Hematopoietic multipotent progenitor cell treated with erythropoietin and hydrocortisone succinate and interleukin-3 and kit ligand, for 17 days (in vitro differentiated cells): ENCODE data around the gene RFNG.

Experiments
- DNase-seq: peaks from one replicate; pipeline ENCODE4 v3.0.0-alpha.2; 2015; ENCODE audit warnings: low spot score

Gene RFNG

GRCh38 chr17:82089723-82090548 lies 38.3 kb upstream of the RFNG start:
- DNase-seq, result no peak

DNA sequence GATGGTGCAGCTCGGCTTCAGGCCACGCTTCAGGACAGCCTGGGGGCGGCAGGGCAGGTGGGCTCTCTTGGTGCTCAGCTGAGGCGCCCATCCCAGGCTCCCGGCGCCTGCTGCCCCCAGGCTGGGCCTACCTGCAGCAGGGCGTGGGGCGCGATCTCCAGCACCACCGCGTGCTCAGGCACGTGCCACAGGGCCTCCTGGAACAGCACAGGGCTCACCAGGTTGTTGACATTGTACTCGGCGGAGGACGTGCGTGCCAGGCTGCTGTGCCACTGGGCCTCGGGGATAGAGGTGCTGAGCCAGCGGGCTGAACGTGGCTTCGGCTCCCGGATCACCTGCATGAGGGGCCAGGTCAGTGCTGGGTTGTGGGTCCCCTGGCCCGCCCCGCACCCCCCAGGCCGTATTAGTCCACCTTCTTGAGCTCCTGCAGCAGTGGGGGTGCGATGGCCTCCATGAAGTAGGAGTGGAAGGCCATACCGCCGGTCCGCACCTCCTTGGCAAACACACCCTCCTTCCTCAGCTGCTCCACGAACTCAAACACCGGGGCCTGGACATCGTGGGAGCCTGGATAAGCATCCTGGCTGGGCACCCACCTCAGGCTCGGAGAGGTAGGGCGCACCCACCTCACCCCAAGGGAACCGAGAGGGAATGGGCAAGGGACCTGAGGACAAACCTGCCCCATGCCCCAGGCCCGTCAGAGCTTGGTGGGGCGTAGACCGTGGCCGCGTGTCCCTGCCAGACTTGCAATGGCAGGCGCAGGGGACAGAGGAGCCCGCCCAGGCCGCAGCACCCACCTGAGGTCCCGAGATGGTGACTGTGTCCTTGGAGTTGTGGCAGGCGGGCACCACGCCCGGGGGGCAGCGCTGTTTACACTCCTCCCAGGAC lies 37.5 kb upstream of the RFNG start:
- DNase-seq, result no peak

DNA sequence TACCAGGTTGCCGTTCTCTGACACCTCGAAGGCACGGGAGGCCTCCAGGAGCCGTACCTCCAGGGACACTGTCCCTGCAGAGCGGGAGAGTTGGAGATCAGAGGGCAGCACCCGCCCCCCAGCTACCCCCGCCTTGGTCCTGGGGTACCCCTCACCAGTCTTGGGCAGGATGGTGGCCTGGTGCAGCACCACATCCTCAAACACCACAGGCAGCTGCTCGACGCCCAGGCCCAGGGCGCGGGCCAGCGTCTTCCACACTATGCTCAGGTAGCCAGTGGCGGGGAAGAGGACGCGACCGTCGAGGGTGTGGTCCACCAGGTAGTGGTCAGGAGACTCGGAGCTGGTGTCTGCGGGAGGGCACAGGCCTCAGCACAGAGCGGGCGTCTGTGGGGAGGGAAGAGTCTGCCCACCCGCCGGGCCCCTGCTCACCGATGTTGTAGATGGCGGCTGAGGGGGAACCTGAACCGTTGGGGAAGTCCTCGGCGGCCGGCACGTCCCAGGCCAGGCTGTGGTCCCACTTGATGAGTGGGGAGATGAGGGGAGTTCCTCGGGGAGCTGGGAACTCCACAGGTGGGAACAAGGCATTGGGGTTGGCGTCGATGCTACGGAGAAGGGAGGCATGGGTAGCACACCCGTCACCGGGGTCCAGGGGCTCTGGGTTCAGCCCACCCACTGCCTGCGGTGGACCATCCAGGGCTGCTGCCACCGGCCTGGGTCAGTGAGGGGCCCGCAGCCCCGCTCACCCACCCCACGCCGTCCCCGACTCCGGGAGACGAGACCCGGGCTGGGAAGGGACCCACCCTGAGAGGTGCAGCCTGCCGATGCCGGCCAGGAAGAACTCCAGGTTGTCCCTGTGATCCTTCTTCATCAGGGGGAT lies 36.6 kb upstream of the RFNG start:
- no peak for DNase-seq

DNA sequence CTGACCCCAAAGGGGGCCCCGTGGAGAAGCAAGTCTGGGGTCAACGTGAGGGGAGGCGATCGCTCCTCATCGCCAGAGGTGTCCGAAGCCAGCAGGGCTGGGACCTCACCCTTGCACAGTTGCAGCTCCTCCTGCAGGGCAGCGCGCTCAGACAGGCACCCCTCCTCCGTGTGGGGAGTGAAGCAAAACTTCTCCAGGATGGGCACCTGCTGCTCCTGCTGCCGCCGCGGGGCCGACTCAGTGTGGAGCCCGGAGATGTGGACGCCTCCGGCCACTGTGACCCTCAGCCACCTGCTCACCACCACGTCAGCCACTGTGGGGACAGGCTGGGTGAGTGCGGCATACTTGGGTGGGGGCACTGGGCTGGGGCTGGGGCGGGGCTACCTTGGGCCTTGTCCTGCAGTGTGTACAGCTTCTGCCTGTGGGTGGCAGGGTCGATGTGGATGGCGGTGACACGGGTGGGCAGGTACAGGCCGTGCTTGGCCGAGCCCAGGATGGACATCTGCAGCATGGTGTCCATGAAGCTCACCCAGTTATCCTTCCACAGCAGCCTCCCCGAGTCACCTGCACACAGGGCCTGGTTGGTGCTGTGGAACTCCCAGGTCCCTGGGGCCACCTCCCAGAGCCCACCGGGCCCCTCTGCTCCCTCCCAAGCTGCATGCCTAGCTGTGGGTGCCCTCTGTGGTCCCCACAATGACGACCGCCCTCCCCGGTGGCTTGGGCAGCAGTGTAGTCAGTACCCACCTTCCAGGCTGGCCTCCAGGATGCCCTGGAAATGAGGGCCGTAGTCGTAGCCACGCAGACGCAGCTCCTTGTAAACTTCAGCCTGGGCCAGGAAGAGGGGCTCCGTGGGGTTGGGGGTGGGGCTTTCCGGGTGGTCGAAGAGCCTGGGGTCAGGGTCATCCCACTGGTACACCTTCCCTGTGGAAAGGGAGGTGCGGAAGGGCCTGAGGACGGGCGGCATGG lies 35.6 kb upstream of the RFNG start:
- no peak for DNase-seq

DNA sequence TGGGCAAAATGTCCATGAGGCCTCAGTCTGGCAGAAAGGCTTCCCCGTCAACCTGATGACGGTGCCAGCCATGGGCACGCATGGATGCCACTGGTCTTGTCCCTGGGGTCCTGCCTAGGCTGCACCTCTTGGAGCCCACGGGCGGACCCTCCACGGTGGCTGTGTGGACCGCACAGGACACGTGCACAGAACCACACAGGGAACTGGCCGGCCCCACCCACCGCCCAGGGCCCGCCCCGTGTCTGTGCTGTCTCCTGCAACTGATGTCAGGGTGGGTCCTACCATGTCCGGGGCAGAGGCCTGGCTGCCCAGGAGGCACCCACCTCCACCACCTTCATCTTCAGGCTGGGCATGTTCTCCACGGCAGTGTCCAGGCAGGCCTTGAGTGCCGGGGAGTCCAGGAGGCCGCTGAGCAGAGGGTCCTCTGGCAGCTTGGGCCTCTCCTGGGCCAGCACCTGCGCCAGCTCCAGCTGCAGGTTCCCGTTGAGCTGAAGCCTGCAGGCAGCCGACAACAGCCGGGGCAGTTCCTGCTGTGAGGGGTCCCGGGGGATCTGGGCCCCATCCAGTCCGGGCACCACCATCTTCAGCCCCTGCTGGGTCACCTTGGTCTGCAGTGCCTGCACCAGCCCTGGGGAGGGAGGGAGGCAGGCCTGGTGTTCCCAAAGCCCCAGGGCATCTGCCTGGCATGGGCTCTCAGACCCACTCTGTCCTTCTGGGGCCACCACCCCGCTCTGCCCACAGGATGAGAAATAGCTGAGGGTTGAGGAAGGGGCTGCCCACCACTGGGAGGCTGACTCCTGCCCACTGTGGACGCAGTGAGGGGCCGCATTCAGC lies 34.5 kb upstream of the RFNG start:
- no peak for DNase-seq

DNA sequence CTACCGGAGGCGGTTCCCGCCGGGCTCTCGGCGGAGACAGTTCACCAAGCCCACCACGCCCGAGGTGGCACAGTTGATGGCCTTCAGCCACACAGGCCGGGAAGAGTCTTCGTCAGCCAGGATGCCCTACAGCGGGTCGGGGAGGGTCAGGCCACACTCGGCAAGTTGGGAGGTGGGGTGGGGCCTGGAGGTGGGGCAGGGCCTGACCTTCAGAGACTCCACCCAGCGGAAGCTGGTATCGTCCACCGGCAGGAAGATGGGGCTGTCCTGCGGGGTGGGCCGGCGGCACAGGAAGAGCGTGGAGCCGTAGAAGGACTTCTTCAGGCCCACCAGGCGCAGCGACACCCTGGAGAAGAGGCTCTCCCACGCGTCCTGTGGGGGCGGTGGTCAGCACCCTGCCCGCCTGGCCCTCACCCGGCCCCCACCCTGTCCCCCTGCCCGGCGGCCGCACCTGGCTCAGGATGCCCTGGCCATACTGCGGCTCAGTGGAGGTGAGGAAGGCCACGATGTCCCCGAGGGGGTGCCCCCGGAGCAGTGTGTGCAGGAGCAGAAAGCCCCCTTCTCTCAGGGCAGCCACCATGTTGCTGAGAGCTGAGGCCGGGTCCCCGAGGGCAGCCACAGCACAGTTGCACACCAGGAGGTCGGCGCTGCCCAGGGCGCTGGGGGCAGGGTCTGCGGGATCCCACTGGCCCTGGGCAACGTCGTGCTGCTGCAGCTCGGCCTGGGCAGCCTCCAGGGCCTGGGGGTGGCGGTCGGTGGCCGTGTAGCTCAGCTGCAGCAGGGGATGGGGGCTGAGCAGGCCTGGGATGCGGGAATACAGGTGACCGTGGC lies 33.6 kb upstream of the RFNG start:
- no peak for DNase-seq

- DNase-seq, result no peak
These were observed 32.9 kb upstream of the RFNG start for GRCh38 chr17:82084373-82085030.

DNA sequence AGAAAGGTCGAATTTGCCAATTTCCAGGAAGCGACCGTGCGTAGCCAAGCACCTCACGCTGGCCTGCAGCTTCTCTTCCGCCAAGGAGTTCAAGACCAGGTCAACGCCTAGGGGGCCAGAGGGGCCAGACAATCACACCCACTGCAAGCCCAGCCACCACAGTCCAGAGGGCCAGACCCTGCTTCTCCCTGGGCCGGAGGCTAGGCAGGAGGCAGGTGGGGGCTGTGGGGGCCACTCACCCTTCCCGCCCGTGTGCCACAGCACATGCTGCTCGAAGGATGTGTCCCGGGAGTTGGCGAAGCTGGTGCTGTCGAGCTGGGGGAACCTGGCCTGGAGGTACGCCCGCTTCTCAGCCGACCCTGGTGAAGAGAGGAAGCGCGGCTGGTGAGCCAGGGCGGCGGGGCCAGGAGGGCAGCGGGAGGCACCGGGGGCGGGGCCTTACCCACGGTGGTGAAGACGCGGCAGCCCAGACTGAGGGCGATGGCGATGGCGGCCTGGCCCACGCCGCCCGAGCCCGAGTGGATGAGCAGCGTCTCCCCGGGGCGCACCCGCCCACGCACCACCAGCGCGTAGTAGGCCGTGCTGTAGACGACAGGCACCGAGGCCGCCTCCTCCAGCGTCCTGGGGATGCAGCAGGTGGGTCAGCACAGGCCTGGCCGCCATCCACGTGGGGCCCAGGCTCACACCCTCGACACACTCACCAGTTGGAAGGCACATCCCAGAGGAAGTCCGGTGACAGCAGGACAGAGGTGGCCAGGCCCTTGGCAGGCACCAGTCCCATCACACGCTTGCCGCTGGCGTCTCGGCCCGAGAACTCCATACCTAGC lies 32.1 kb upstream of the RFNG start:
- no peak for DNase-seq

DNA sequence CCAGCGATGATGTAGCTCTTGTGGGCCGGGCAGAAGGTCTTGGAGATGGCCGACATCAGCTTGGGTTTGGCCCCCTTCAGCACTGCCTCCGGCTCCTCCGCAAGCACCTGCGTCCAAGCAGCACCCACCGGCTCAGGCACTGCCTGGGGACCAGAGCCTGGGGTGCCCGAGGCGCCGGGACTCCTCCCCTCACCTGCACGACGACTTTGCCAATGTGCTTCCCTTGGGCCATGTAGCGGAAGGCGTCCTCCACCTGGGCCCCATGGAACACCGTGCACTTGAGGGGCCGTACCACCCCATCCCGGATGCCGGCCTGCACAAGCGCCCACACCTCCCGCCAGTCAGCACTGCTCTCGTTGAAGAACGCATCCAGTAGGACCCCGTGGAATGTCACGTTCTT lies 31.4 kb upstream of the RFNG start:
- no peak for DNase-seq

- DNase-seq, result no peak
These were observed 30.8 kb upstream of the RFNG start for GRCh38 chr17:82082456-82082855.

DNA sequence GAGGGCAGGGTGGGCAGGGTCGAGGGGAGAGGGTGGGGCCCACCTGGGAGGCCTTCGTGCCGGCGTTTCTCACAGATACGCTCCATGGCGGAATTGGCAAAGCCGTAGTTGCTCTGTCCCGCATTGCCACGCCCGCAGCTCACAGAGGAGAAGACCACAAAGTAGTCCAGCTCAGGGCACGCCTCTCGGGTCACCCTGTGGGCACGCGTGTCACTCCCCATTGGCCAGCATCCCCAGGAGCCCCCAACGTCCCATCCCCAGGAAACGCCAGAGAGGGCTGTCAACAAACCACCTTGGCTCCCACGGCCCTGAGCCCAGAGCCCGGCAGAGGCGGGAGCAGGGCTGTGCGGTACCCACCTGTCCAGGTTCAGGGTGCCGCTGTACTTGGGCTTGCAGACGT lies 30.4 kb upstream of the RFNG start:
- DNase-seq, result no peak

GRCh38 chr17:82081546-82081945 lies 29.9 kb upstream of the RFNG start:
- DNase-seq, result no peak

GRCh38 chr17:82080789-82081464 lies 29.3 kb upstream of the RFNG start:
- no peak for DNase-seq

- DNase-seq, result no peak
These were observed 28.6 kb upstream of the RFNG start for GRCh38 chr17:82080048-82080788.

DNA sequence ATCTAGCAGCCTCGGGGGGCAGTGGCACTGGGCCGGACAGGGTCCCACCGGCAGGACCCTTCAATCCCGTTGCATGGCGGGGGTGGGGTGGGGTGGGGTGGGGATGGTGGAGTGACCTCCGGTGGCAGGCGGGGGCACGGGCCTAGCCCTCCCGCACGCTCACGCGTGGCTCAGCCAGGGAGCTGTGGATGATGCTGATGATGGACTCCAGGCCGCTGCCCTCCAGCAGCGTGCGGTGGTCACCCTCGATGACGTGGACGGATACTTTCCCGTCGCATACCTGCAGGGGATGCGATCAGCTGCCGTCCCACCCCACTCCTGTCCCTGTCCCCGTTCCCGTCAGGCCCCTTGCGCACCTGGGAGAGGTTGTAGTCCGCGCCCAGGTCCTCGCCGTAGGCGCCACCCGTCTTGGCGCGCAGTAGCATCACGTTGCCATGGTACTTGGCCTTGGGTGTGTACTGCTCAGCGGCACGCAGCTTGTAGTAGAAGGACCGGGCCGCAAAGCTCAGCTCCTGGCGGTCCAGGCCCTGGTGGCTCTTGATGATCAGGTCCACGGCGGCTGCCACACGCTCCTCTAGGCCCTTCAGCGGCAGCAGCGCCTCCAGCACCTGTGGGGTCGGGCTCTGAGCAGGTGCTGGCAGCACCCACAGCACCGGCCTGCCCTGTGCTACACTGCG lies 27.5 kb upstream of the RFNG start:
- DNase-seq, result no peak

GRCh38 chr17:82078433-82078832 lies 26.8 kb upstream of the RFNG start:
- no peak for DNase-seq
